ENCODE data around the gene WEE1. TPM values are rescaled to one million over a fixed set of nuclear protein-coding genes. Genes with fewer than 3 reads are reported as not detected.

Gene WEE1
- total RNA-seq, 1 donor, result 88.9 TPM

GRCh38 chr11:9576701-9577381 is 3.4 kb downstream of the WEE1 start:
- DNase-seq (ENCODE audit: low read depth), result peak; percentile 63
- H3K4me3 ChIP-seq (ENCODE audit: low read depth, low read length), result peak overlapping the region; percentile 80
- no peak for TF ChIP-seq CTCF (IDR thresholded peaks at IDR 0.05; ENCODE audit: insufficient read depth, low read depth, low read length)

GRCh38 chr11:9577556-9577955 is 4.1 kb downstream of the WEE1 start:
- peak overlapping the region; percentile 80 for H3K4me3 ChIP-seq (ENCODE audit: low read depth, low read length)
- DNase-seq (ENCODE audit: low read depth), result peak; percentile 89
- TF ChIP-seq CTCF (IDR thresholded peaks at IDR 0.05; ENCODE audit: insufficient read depth, low read depth, low read length), result no peak

- H3K4me3 ChIP-seq (ENCODE audit: low read depth, low read length), result no peak overlapping the region
- no peak for DNase-seq (ENCODE audit: low read depth)
- no peak for TF ChIP-seq CTCF (IDR thresholded peaks at IDR 0.05; ENCODE audit: insufficient read depth, low read depth, low read length)
These were observed 7.4 kb downstream of the WEE1 start for GRCh38 chr11:9580894-9581293.

- no peak overlapping the region for H3K4me3 ChIP-seq (ENCODE audit: low read depth, low read length)
- TF ChIP-seq CTCF (IDR thresholded peaks at IDR 0.05; ENCODE audit: insufficient read depth, low read depth, low read length), result no peak
- DNase-seq (ENCODE audit: low read depth), result no peak
These were observed 8.2 kb downstream of the WEE1 start for GRCh38 chr11:9581556-9582161.

- no peak overlapping the region for H3K4me3 ChIP-seq (ENCODE audit: low read depth, low read length)
- no peak for TF ChIP-seq CTCF (IDR thresholded peaks at IDR 0.05; ENCODE audit: insufficient read depth, low read depth, low read length)
- DNase-seq (ENCODE audit: low read depth), result no peak
These were observed 17.2 kb downstream of the WEE1 start for GRCh38 chr11:9590717-9591116.

GRCh38 chr11:9594267-9595046 is 21.0 kb downstream of the WEE1 start:
- no peak for DNase-seq (ENCODE audit: low read depth)
- H3K4me3 ChIP-seq (ENCODE audit: low read depth, low read length), result no peak overlapping the region
- no peak for TF ChIP-seq CTCF (IDR thresholded peaks at IDR 0.05; ENCODE audit: insufficient read depth, low read depth, low read length)
